ENCODE data around the gene QPRT.
"Not testable (repeated sequence)": the region's sequence is repeated elsewhere in the genome, so short reads cannot be mapped to it uniquely, and the experiment has no call there.

DNA sequence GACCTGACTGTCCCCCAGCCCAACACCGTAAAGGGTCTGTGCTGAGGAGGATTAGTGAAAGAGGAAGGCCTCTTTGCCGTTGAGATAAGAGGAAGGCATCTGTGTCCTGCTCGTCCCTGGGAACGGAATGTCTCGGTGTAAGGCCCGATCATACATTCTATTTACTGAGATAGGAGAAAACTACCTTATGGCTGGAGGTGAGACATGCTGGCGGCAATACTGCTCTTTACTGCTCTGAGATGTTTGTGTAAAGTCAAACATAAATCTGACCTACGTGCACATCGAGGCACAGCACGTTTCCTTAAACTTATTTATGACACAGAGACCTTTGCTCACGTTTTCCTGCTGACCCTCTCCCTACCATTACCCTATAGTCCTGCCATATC lies 61.6 kb downstream of the QPRT start:
- TF ChIP-seq, protein P1, sequence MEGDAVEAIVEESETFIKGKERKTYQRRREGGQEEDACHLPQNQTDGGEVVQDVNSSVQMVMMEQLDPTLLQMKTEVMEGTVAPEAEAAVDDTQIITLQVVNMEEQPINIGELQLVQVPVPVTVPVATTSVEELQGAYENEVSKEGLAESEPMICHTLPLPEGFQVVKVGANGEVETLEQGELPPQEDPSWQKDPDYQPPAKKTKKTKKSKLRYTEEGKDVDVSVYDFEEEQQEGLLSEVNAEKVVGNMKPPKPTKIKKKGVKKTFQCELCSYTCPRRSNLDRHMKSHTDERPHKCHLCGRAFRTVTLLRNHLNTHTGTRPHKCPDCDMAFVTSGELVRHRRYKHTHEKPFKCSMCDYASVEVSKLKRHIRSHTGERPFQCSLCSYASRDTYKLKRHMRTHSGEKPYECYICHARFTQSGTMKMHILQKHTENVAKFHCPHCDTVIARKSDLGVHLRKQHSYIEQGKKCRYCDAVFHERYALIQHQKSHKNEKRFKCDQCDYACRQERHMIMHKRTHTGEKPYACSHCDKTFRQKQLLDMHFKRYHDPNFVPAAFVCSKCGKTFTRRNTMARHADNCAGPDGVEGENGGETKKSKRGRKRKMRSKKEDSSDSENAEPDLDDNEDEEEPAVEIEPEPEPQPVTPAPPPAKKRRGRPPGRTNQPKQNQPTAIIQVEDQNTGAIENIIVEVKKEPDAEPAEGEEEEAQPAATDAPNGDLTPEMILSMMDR (IDR thresholded peaks at IDR 0.05), result not testable (repeated sequence)
- not testable (repeated sequence) for TF ChIP-seq EZH2 (IDR thresholded peaks at IDR 0.05; ENCODE audit: borderline replicate concordance, insufficient read depth, low read depth, low read length, poor library complexity, severe bottlenecking)

Data from B cell (primary cell).